Rectal smooth muscle tissue (tissue), 1 donor: ENCODE results near the gene LIMS2.
A peak's percentile ranks its signal among the peaks of the same experiment; 100 is the strongest.

Experiments
- H3K27ac ChIP-seq: one replicate; pipeline ENCODE4 v1.7.0; 2013; ENCODE audit warnings: low read depth, low read length, inconsistent platforms
- H3K27me3 ChIP-seq: one replicate; pipeline ENCODE4 v1.7.0; 2013; ENCODE audit warnings: low read length; ENCODE audit not compliant: control insufficient read depth, insufficient read depth
- H3K36me3 ChIP-seq: one replicate; pipeline ENCODE4 v1.7.0; 2013; ENCODE audit warnings: low read length; ENCODE audit not compliant: control insufficient read depth, insufficient read depth
- H3K4me1 ChIP-seq: one replicate; pipeline ENCODE4 v1.7.0; 2013; ENCODE audit warnings: low read length; ENCODE audit not compliant: control insufficient read depth, insufficient read depth
- H3K4me3 ChIP-seq: one replicate; pipeline ENCODE4 v1.7.0; 2013; ENCODE audit warnings: low read length
- H3K9ac ChIP-seq: one replicate; pipeline ENCODE4 v1.7.0; 2013; ENCODE audit warnings: low read length

The LIMS2 gene

DNA sequence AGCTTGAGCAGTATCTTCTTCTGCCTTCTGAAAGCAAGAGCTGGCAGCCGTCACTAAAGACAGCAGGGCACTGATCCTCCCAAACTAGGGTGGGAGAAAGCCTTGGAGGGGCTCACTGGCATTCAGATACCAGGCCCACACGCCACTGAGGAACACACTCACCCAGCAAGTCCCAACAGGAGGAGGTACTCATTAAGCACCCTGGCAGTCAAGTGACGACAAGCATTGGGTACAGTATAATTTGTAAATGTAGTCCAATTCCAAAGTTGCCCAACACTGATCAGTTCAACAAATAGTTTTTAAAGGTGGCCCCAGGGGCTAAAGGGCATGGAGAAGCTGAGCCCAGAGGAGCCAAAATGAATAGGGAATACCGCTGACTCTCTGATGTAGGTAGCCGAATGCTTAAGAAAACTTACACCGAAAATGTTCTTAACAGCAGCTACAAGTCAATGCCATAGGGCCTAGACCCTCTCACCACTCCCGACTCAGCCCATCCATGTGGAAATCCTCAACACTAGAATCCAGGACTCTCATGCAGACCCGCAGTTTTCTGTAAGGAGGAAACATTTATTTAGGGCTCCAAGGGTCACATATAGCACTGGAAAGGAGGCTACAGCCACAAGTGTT lies 9.9 kb downstream of the LIMS2 start:
- H3K27ac ChIP-seq, result peak overlapping the region; percentile 75
- H3K27me3 ChIP-seq, result no peaks in the 10 kb centered on the region
- peaks cover 53% of the 10 kb centered on the region for H3K4me1 ChIP-seq
- H3K9ac ChIP-seq, result no peak overlapping the region
- no peaks in the 10 kb centered on the region for H3K36me3 ChIP-seq
- no peak overlapping the region for H3K4me3 ChIP-seq

DNA sequence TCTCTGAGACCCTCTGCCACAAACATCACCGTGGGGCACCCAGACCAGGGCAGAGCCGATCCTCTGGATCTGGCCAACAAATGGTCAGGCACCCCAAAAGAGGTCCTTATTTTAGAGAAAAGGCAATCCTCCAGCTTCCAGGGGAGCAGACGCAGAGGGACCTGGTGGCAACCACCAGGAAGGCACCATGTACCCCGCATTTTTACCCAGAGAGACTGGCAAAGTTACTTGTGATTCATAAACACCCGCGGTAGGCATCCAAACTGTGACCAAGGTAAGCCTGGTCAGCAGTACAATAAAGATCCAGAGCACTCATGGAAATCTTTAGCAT lies 10.5 kb downstream of the LIMS2 start:
- H3K36me3 ChIP-seq, result no peaks in the 10 kb centered on the region
- peak overlapping the region; percentile 46 for H3K4me3 ChIP-seq
- H3K27ac ChIP-seq, result peak overlapping the region; percentile 75
- peaks cover 57% of the 10 kb centered on the region for H3K4me1 ChIP-seq
- peak overlapping the region; percentile 19 for H3K9ac ChIP-seq
- no peaks in the 10 kb centered on the region for H3K27me3 ChIP-seq

DNA sequence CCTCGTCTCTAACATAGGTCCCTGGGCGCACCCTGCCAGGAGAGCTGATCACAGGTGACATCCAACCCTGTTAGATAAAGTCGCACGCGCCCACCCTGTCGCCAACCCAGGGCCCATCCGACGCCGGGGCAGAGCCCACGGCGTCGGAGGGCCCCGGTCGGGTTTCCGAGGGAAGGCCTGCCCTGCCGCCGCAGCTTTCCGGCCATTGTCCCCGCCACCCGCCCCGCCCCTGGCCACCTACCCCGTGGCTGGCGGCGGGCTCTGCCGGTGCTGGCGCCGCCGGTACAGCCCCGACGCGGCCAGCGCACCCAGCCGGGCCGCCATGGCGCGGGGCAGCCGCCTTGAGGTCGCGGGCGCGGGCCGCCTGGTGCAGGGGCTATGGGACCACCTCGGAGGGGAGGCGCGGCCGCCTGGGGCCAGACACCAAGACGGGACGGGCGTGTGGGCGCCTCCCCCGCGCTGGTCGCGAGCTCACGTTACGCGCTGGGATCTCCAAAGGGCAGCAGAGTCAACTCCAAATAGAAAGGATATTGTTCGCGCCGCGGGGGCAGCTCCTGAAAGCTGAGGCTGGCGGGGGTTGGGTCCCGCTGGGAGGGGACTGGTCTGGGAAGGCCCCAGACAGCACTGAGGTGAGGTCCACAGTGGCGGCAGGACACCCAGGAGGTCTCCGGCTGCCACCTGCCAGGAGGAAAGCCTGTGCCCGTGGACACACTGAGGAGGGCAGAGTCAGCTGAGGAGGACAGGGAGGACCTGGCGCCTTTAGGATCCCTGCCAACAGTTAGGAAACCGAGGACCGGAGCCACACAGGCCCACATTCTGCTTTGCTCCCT lies 11.1 kb downstream of the LIMS2 start:
- Histone ChIP-seq H3K4me3 (peak overlapping the region; percentile 46), H3K4me1 (peaks cover 62% of the 10 kb centered on the region), H3K27ac (peak overlapping the region; percentile 75), H3K9ac (peak overlapping the region; percentile 19), H3K36me3 (no peaks in the 10 kb centered on the region), H3K27me3 (no peaks in the 10 kb centered on the region)

DNA sequence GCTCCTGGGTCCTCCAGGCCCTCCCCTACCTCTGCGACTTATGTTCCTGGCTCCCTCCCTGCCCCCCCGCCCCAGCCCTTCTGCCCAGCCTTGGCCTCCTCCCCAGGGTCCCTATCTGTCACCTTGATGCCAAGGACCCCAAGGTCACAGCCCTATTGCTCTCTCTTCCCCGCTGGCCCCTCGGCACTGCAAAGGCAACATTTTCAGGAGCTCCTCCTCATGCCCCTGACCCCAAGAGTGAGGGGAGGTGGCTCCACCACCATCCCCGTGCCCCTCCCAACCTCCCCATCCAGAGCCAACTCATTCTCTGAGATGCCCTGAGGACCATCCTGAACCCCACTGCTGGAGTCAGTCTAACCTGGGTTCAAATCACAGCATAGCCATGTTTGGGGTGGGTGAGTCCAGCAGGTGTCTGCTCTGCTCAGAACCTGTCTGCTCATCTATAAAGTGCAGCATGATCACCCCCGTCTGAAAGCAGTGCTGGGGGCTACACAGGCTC lies 11.7 kb downstream of the LIMS2 start:
- Histone ChIP-seq H3K27me3 (no peaks in the 10 kb centered on the region), H3K27ac (peak overlapping the region; percentile 75), H3K9ac (no peak overlapping the region), H3K4me1 (peaks cover 68% of the 10 kb centered on the region), H3K36me3 (no peaks in the 10 kb centered on the region), H3K4me3 (peak overlapping the region; percentile 28)

DNA sequence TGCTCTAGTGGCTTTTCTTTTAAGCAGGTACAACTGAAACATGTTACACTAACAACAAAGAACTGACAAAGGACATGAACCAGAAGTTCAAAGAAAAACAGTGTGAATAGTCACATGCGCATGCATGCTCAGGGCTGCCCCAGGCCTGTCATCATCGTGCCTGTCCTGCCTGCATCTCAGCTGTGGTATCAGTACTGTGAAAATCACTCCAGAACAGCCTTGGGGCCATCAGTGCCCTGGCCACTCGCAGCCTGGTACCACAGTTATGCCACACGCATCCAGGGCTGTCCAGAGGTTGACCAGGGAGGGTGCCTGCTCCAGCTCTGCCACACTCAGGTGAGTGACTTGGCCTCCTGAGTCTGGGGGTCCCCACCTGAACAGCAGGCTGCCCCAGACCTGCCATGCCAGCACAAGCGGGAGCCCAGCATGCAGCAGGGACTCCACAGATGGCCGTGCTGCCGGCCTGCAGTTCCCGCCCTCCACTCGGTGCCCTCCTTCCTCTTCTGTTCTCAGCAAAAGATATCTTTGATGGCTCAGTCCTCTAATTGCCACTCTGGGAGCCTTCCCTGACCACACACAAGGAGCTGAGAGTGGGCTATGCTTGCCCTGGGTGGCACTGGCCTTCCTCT lies 12.3 kb downstream of the LIMS2 start:
- H3K4me3 ChIP-seq, result peak overlapping the region; percentile 43
- H3K4me1 ChIP-seq, result peaks cover 74% of the 10 kb centered on the region
- H3K36me3 ChIP-seq, result no peaks in the 10 kb centered on the region
- H3K9ac ChIP-seq, result no peak overlapping the region
- no peaks in the 10 kb centered on the region for H3K27me3 ChIP-seq
- H3K27ac ChIP-seq, result peak overlapping the region; percentile 75

DNA sequence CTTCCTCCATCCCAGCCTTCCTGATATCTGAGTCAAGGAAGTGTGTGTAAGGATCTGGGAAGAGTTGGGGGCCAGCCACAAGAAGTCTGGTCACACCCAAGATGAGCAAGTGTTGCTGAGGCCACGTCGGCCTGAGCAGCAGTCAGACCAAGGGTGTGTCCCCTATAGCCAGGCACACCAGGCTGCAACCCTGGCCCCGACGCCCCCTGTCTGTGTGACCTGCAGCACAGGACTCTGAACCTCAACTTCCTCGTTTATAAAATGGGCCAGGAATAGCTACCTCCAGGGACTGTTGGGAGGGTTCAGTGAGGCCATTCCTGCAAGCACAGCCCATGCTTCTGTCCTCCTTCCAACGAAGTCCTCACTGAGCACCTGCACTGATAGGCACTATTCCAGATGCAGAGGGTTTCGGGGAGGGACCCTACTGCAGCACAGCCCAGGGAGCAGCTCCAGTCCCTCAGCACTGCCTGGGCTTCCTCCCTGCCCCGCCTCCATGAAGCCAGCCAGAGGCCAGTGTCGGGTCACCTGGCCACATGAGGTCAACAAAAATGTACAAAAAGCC lies 13.3 kb downstream of the LIMS2 start:
- H3K4me3 ChIP-seq, result no peak overlapping the region
- H3K27me3 ChIP-seq, result no peaks in the 10 kb centered on the region
- no peak overlapping the region for H3K9ac ChIP-seq
- peaks cover under 1% of the 10 kb centered on the region for H3K36me3 ChIP-seq
- H3K27ac ChIP-seq, result peak overlapping the region; percentile 99
- peaks cover 81% of the 10 kb centered on the region for H3K4me1 ChIP-seq

DNA sequence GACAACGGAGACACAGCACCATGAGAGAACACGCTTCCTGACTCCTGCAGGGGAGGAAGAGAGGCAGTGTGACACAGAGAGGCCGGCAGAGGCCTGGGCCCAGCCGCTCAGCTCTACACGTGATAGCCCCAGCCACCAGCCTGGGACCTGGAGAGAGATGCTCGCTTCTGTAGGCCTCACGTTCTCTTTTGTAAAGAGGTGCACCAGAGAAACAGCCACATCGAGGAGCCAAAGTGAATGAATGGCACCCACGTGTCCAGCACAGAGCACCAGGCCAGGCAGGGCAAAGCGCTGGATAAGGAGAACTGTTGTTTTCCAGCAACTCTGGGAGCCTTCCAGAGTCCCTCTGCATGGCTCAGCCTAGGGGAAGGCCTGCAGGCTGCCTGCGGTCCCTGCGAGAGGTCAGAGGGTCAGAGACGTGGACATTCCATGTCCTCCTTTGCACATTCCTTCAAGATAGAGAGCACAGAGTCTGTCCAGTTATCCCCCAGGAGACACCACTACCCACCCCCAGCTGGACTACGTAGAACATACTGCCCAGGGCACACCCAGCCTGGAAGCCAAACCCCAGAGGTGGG lies 14.2 kb downstream of the LIMS2 start:
- H3K9ac ChIP-seq, result no peak overlapping the region
- H3K27me3 ChIP-seq, result no peaks in the 10 kb centered on the region
- peaks cover 79% of the 10 kb centered on the region for H3K4me1 ChIP-seq
- peak overlapping the region; percentile 19 for H3K4me3 ChIP-seq
- H3K36me3 ChIP-seq, result peaks cover 5% of the 10 kb centered on the region
- peak overlapping the region; percentile 99 for H3K27ac ChIP-seq

DNA sequence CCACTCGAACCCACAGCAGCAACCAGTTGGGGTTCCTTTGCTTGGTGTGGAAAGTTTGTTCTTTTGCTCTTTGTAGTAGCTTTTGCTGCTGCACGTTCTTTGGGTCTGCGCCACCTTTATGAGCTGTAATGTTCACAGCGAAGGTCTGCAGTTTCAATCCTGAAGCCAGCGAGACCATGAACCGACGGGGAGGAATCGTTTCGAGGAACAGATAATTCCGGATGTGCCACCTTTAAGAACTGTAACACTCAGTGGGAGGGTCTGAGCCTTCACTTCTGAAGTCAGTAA lies 15.1 kb downstream of the LIMS2 start:
- Histone ChIP-seq H3K27me3 (no peaks in the 10 kb centered on the region), H3K36me3 (peaks cover 5% of the 10 kb centered on the region), H3K4me1 (peaks cover 80% of the 10 kb centered on the region), H3K4me3 (no peak overlapping the region), H3K27ac (peak overlapping the region; percentile 99), H3K9ac (no peak overlapping the region)

DNA sequence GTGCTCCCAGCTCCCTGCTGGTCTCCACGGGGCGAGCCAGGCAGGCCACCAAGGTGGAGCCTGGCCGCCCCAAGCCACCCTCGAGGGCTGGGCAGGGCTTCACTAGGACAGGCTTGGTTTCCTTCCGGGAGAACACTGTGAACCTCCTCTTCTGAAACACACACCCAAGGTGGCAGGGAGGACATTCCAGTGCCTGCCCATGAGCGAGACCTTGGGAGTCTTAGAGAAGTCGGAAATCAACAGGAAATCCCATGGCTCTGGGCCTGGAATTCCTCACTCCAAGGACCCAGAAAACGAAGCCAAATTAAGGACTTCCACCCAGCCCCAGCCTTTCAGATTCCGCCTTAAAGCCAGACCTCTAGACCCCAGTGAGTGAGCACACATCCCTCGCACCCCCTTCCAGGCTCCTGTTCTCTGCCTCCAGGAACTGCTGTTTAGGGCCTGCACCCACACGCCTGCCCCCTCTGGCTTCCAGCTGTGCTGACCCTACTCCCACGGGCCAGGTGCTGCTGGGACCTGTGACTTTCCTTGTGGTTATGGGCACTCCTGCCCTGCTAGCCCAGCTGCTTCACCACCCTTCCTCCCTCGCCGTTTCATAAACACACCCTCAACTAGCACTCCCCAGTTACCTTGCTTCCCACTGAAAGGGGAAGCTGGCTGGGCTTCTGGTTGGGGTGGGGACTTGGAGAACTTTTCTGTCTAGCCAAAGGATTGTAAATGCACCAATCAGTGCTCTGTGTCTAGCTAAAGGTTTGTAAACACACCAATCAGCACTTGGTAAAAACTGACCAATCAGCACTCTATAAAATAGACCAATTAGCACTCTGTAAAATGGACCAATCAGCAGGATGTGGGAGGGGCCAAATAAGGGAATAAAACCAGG lies 15.7 kb downstream of the LIMS2 start:
- Histone ChIP-seq H3K36me3 (peaks cover 5% of the 10 kb centered on the region), H3K4me1 (peaks cover 80% of the 10 kb centered on the region), H3K4me3 (peak overlapping the region; percentile 45), H3K27ac (peak overlapping the region; percentile 99), H3K9ac (no peak overlapping the region), H3K27me3 (no peaks in the 10 kb centered on the region)

DNA sequence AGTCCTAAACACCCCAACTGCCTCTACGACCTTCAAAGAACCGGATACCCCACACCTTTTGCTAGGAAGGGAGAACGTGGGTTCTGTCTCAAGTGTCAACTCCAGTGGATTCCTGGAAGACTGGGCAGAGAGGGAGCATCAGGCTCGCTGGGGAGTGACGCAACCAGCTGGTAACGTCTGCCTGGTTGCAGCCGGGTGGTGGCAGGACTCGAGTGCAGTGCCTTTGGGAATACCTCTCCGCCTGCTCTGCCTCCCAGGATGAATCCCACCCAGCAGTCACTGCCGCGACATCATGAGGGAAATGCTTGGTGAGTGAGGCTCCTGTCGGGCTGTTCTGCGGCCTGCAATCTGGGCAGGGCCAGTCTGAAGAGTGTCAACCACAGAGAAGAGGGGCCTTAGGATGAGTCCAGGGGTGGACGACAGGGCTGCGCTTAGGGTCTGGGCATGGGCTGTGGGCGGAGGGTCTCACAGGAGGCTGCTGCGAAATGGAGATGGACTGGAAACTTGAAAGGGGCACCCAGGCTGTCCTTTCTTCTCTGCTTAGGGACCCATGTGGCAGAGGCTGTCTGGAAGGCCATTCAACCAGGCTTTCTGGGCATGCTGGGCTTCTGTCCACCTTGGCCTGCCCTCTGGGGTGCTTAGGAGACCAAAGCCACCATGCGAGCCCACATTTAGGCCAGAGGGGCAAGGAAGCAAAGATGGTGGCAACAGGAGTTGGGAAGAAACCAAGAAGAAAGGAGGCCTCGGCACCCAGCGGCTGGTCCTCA lies 16.5 kb downstream of the LIMS2 start:
- Histone ChIP-seq H3K4me3 (peak overlapping the region; percentile 16), H3K4me1 (peaks cover 85% of the 10 kb centered on the region), H3K9ac (peak overlapping the region; percentile 14), H3K27ac (peak overlapping the region; percentile 99), H3K36me3 (peaks cover 8% of the 10 kb centered on the region), H3K27me3 (no peaks in the 10 kb centered on the region)

DNA sequence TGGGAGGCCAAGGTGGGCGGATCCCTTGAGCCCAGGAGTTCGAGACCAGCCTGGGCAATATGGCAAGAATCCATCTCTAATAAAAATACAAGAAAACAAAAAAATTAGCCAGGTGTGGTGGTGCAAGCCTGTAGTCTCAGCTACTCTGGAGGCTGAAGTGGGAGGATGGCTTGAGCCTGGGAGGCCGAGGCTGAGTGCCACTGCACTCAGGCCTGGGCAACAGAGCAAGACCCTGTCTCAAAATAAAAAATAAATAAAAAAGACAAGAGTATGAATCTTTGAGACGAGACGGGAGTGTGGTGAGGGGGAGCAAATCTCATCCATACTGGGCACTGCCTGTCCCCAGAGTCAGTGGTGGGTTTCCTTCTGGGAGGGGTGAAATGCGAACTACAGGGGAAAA lies 17.2 kb downstream of the LIMS2 start:
- Histone ChIP-seq H3K9ac (no peak overlapping the region), H3K4me3 (no peak overlapping the region), H3K27me3 (no peaks in the 10 kb centered on the region), H3K36me3 (peaks cover 8% of the 10 kb centered on the region), H3K27ac (peak overlapping the region; percentile 99), H3K4me1 (peaks cover 87% of the 10 kb centered on the region)
